GM12801 (cell line): ENCODE results near the gene FNIP2.

Source experiments
- TF ChIP-seq, protein P1 (sequence below): IDR thresholded peaks from one replicate; pipeline ENCODE4 v1.5.1; 2011; ENCODE audit warnings: control low read depth; ENCODE audit not compliant: insufficient read length; ENCODE audit errors: extremely low read depth

The FNIP2 gene

DNA sequence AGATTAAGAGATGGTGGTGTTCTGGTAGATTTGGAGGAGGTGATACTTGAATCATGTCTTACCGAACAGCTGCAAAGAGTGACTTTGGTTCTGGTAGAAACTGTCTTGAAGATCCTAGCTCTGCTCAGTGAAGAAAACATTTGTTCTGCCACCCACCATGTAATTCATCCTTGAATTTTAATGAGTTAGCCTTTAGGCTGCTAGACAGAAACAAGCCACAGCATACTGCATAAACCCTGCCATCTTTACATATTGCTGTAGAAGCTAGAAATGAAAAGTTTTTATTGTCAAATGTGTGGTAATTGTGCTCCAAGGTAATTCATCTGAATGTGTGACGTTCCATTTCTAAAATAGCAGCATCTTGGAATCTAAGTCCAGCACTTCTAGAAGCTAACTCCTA, 173.1 kb downstream of the FNIP2 start:
- TF ChIP-seq, protein P1, sequence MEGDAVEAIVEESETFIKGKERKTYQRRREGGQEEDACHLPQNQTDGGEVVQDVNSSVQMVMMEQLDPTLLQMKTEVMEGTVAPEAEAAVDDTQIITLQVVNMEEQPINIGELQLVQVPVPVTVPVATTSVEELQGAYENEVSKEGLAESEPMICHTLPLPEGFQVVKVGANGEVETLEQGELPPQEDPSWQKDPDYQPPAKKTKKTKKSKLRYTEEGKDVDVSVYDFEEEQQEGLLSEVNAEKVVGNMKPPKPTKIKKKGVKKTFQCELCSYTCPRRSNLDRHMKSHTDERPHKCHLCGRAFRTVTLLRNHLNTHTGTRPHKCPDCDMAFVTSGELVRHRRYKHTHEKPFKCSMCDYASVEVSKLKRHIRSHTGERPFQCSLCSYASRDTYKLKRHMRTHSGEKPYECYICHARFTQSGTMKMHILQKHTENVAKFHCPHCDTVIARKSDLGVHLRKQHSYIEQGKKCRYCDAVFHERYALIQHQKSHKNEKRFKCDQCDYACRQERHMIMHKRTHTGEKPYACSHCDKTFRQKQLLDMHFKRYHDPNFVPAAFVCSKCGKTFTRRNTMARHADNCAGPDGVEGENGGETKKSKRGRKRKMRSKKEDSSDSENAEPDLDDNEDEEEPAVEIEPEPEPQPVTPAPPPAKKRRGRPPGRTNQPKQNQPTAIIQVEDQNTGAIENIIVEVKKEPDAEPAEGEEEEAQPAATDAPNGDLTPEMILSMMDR, result no peak

DNA sequence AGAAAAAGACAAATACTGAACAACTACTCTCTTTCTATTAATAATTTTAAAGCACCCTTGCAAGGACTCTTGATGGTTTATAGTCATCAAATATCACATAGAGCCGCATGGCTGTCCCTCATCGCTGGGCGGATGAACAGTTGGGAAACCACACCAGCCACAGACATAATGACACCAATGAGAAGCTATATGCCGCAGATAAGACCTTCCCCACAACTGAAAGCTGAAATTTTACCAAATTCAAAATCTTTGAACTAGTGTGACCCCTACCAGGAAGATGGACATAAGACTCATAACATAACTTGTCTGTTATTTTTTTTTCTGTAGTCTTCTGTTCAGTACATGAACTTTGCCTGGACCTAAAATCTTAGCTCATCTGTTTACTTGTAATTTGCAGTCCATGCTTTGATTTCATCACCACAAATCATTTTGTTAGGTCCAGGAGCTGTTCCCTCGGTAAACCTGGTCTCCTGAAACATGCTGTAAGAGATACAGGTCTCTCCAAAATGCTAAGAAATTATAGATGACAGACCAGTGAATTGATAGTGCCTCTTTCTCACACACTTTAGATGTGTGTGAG, 176.8 kb downstream of the FNIP2 start:
- TF ChIP-seq, protein P1, result no peak

DNA sequence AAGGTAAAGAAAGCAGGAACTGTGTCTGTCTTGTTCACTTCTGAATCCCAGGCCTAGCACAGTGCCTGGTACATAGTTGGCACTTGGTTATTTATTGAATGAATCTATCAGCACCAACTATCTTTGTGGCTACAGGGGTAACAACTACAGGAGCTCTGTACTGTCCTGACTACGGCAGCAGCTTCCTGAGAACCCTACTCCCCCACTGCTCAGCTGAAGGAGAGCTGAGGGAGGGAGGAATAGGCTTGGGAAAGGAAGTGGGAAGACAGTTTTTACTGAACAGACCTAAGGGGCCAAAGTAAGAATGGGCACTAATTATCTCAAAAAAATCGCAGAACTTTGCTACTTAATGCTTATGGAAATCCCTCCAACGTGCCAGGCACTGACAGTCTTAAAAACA, 178.0 kb downstream of the FNIP2 start:
- TF ChIP-seq, protein P1, result no peak

DNA sequence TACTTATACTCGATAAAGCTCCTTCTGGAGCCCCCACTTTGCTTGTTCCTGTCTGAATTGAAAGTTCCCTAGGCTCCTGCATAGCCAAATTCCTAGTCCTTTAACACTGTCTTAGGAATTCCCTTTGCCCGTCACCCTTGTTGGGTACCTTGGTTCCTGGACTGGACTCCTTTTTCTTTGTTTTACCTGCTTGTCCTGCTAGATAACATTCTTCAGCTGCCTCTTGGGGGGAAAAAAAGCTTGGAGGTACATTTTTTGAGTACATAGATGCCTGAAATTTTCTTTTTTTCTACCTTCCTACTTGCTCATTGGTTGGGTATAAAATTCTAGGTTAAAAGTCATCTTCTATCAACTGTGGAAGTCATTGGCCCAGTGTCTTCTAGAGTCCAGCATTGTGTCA, 179.2 kb downstream of the FNIP2 start:
- TF ChIP-seq, protein P1, result no peak

DNA sequence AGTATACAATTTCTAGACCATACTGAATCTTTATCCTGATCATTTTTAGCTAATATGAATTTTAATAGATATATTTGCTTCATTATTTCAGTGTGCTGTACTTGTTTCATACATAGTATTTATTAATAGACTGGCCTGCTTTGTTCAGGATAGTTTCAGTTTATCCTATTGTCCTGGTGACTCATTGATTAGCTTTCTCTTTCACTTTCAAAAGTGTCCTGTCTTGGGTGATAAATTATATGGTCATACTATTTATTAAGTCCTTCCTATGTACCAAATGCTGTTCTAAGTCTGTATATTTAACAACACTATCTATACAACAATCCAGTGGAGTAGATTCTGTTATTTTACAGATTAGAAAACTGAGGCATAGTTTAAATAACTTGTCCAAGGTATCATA, 180.3 kb downstream of the FNIP2 start:
- TF ChIP-seq, protein P1, result no peak
